Measurements from ENCODE around the gene PLCB1.
"Not testable (repeated sequence)": the region's sequence is repeated elsewhere in the genome, so short reads cannot be mapped to it uniquely, and the experiment has no call there.

Gene PLCB1

DNA sequence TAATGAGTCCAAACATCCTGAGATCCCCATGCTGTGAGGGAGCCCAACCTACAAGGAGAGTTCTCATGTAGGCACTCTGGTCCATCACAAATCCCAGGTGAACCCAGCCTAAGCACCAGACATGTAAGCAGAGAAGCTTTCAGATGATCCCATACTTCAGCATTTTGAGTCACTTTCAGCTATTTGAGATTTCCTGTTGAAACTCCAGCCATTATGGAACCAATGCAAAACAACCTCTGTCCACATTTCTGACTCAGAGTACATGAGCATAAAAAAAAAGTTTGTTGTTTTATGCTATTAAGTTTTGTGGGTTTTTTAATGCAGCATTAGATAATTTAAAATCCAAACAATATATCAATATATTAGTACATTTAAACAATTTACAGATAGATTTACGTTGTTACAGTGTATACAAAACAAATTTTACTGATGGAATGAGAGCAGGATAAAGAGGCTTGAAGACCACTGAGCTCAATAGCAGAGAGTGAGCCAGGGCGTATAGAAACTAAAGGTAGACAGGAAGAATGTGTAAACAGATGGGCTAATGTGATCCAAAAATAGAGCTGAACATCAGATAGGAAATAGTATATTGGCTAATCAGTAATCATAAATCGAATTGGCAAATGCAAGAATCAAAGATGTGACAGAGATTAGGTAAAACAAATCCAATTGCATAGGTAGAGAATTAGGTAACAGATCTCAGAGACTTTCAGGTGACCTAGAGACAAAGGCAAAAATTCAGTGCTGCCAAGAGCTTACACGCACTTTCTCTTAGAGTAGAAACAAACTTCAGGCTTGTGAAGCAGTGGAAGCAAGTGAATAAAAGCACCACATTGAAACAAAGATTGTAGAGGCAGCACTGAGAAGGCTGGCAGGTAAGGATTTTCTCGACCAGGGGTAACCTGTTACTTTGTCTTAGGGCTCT, 36.2 kb upstream of the PLCB1 start:
- intact Hi-C loops (cut with DNase I; ENCODE audit: low total_unique reads): no loop called here
- Histone ChIP-seq H3K27ac (no peak overlapping the region), H3K27me3 (no peaks in the 10 kb centered on the region), H3K4me3 (no peak overlapping the region), H3K36me3 (no peaks in the 10 kb centered on the region), H3K4me1 (peaks cover 0 to 15% (median 12%) of the 10 kb centered on the region in 4 donors), H3K9me3 (no peaks in the 10 kb centered on the region)
- TF ChIP-seq, protein P1, sequence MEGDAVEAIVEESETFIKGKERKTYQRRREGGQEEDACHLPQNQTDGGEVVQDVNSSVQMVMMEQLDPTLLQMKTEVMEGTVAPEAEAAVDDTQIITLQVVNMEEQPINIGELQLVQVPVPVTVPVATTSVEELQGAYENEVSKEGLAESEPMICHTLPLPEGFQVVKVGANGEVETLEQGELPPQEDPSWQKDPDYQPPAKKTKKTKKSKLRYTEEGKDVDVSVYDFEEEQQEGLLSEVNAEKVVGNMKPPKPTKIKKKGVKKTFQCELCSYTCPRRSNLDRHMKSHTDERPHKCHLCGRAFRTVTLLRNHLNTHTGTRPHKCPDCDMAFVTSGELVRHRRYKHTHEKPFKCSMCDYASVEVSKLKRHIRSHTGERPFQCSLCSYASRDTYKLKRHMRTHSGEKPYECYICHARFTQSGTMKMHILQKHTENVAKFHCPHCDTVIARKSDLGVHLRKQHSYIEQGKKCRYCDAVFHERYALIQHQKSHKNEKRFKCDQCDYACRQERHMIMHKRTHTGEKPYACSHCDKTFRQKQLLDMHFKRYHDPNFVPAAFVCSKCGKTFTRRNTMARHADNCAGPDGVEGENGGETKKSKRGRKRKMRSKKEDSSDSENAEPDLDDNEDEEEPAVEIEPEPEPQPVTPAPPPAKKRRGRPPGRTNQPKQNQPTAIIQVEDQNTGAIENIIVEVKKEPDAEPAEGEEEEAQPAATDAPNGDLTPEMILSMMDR (IDR thresholded peaks at IDR 0.05): no peak
- DNase-seq: no peak

DNA sequence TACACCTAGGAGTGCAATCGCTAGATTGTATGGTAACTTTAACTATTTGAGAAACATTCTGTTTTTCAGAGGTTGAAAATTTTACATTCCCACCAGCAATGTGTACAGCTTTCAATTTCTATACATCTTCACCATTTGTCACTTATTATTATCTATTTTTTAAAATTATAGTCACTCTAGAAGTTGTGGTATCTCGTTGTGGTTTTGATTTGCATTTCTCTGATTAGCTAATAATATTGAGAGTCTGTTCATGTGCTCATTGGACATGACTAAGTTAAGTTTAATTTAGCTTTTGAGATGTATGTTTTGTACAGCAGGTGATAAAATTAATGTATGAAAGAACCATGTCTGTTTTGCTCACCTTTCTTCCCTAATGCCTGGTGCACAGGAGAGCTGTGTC, 34.8 kb upstream of the PLCB1 start:
- H3K36me3 ChIP-seq: no peaks in the 10 kb centered on the region
- H3K27me3 ChIP-seq: no peaks in the 10 kb centered on the region
- no peaks in the 10 kb centered on the region for H3K9me3 ChIP-seq
- H3K27ac ChIP-seq: no peak overlapping the region
- no peak for DNase-seq
- H3K4me3 ChIP-seq: no peak overlapping the region
- peaks cover 0 to 15% (median 12%) of the 10 kb centered on the region in 4 donors for H3K4me1 ChIP-seq
- TF ChIP-seq, protein P1 (IDR thresholded peaks at IDR 0.05): no peak
- intact Hi-C loops (cut with DNase I; ENCODE audit: low total_unique reads): no loop called here

DNA sequence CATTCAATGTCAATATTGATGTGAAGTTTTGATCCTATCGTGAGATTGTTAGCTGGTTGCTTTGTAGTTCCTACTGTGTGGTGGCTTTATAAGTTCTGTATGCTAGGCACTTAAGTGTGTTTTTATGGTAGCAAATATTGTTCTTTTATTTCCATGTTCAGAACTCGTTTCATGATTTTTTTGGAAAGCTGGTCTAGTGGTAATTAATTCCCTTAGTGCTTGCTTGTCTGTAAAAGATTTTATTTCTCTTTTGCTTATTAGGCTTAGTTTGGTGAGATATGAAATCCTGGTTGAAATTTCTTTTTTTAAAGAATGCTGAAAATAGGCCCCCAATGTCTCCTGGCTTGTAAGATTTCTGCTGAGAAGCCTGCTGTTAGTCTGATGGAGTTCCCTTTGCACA, 27.8 kb upstream of the PLCB1 start:
- TF ChIP-seq, protein P1 (IDR thresholded peaks at IDR 0.05): no peak
- no peaks in the 10 kb centered on the region for H3K36me3 ChIP-seq
- intact Hi-C loops (cut with DNase I; ENCODE audit: low total_unique reads): no loop called here
- no peak overlapping the region for H3K27ac ChIP-seq
- no peak overlapping the region for H3K4me3 ChIP-seq
- no peaks in the 10 kb centered on the region for H3K27me3 ChIP-seq
- no peak for DNase-seq
- peaks cover 4 to 22% (median 14%) of the 10 kb centered on the region in 3 donors for H3K9me3 ChIP-seq
- H3K4me1 ChIP-seq: no peaks in the 10 kb centered on the region

DNA sequence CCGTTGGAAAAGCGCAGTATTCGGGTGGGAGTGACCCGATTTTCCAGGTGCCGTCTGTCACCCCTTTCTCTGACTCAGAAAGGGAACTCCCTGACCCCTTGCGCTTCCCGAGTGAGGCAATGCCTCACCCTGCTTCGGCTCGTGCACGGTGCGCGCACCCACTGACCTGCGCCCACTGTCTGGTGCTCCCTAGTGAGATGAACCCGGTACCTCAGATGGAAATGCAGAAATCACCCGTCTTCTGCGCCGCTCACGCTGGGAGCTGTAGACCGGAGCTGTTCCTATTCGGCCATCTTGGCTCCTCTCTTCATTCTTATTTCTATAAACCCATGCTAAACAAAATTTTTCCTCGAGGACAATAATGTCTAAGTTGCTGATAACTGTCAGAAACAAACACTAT, 17.5 kb upstream of the PLCB1 start:
- intact Hi-C loops (cut with DNase I; ENCODE audit: low total_unique reads); DNase-seq: not testable (repeated sequence)

DNA sequence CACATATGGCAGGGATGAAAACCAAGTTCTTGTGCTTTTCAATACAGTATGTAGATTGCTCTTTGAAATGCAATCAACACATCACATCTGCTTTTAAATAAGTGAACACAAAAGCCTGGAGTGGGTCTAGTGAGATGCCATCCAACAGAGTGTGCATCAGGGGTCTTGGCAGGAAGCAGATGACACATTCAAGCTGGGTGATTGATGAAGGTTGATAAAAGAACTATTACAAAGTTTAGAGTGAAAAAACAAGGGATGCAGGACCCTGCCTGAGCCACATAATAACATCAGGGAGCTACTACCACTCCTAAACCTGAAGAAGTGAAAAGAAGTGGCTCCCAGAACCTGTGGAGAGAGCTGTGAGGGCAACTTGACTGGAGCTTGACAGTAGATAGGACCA, 16.6 kb upstream of the PLCB1 start:
- Histone ChIP-seq H3K27me3 (no peaks in the 10 kb centered on the region), H3K4me1 (no peaks in the 10 kb centered on the region), H3K36me3 (no peaks in the 10 kb centered on the region), H3K27ac (no peak overlapping the region), H3K9me3 (no peaks in the 10 kb centered on the region), H3K4me3 (no peak overlapping the region)
- intact Hi-C loops (cut with DNase I; ENCODE audit: low total_unique reads): no loop called here
- DNase-seq: no peak
- TF ChIP-seq, protein P1 (IDR thresholded peaks at IDR 0.05): no peak

More for the DNA sequence above, 17.5 kb upstream of the PLCB1 start:
- not testable (repeated sequence) for H3K4me1 ChIP-seq, H3K36me3 ChIP-seq, H3K27ac ChIP-seq, H3K27me3 ChIP-seq, H3K9me3 ChIP-seq, H3K4me3 ChIP-seq

DNA sequence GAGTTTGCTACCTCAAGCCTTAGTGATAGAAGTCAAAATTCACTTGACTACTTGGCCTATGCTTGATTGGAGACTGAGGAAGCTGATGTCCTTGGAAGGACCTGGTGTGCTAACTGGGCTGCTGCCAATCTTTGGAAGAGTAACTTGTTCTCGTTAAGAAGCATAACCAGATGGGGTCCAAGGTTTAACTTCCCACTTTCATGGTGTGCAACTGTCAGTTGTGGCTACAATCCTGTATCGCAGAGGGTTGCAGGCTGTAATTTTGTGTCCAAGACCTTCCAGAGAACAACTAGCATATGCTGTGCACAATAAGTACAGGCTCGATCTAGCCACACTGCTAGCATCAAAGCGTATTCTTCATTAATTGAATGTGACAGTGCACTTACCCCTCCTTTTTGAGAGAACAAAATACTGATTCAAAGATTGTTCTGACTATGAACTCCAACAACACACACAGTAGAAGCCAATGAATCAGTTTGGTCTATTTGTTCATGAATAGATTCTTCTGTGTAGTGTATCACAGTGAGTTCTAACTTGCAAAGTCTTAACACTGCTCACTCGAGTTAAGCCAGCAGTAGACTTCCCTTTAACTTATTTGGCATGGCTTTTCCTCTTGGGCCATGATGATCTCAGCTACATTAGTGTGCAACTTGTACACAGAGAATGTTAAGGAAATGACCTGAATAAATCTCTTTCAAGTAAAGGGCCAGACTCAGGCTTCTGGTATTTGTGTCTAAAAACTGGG, 15.8 kb upstream of the PLCB1 start:
- DNase-seq: no peak
- intact Hi-C loops (cut with DNase I; ENCODE audit: low total_unique reads): no loop called here
- TF ChIP-seq, protein P1 (IDR thresholded peaks at IDR 0.05): no peak
- no peaks in the 10 kb centered on the region for H3K9me3 ChIP-seq
- H3K27me3 ChIP-seq: no peaks in the 10 kb centered on the region
- H3K4me1 ChIP-seq: no peaks in the 10 kb centered on the region
- no peak overlapping the region for H3K4me3 ChIP-seq
- no peaks in the 10 kb centered on the region for H3K36me3 ChIP-seq
- H3K27ac ChIP-seq: no peak overlapping the region
